Muscle layer of colon (tissue), 2 donors: ENCODE measurements around the gene SNRPF.
"Not testable (repeated sequence)": the region's sequence is repeated elsewhere in the genome, so short reads cannot be mapped to it uniquely, and the experiment has no call there.

ENCODE experiments used
- H3K27ac ChIP-seq: one replicate; pipeline ENCODE4 v1.7.0; 2013; ENCODE audit warnings: low read depth, mild to moderate bottlenecking, low read length, moderate library complexity
- H3K27me3 ChIP-seq, 2 donors: one replicate each; pipeline ENCODE4 v1.7.0; 2013; ENCODE audit warnings: low read length in 2 of 2, mild to moderate bottlenecking in 2 of 2; ENCODE audit not compliant: insufficient read depth in 2 of 2, control insufficient read depth in 1 of 2
- H3K36me3 ChIP-seq: one replicate; pipeline ENCODE4 v1.7.0; 2013; ENCODE audit warnings: mild to moderate bottlenecking, low read length; ENCODE audit not compliant: insufficient read depth
- H3K4me1 ChIP-seq: one replicate; pipeline ENCODE4 v1.7.0; 2013; ENCODE audit warnings: mild to moderate bottlenecking, low read length; ENCODE audit not compliant: insufficient read depth
- H3K4me3 ChIP-seq, 2 donors: one replicate each; pipeline ENCODE4 v1.7.0; 2013; ENCODE audit warnings: low read length in 2 of 2, low read depth in 1 of 2, mild to moderate bottlenecking in 1 of 2, moderate library complexity in 1 of 2
- H3K9ac ChIP-seq: one replicate; pipeline ENCODE4 v1.7.0; 2013; ENCODE audit warnings: low read length
- H3K9me3 ChIP-seq: one replicate; pipeline ENCODE4 v1.7.0; 2013; ENCODE audit warnings: mild to moderate bottlenecking, low read length
- donor health status: abdominal sarcoma.
- donor health status: Adenocarcinoma of cecum.

Gene SNRPF

GRCh38 chr12:95836630-95837239 is 22.0 kb upstream of the SNRPF start:
- Histone ChIP-seq H3K27me3 (no peaks in the 10 kb centered on the region), H3K36me3 (no peaks in the 10 kb centered on the region), H3K9ac (no peak overlapping the region), H3K4me3 (no peak overlapping the region), H3K9me3 (no peaks in the 10 kb centered on the region), H3K27ac (no peak overlapping the region), H3K4me1 (no peaks in the 10 kb centered on the region)

- no peaks in the 10 kb centered on the region for H3K27me3 ChIP-seq
- no peaks in the 10 kb centered on the region for H3K36me3 ChIP-seq
- no peak overlapping the region for H3K27ac ChIP-seq
- no peak overlapping the region for H3K9ac ChIP-seq
- H3K4me3 ChIP-seq = no peak overlapping the region
- no peaks in the 10 kb centered on the region for H3K4me1 ChIP-seq
- H3K9me3 ChIP-seq = no peaks in the 10 kb centered on the region
Observed at GRCh38 chr12:95837240-95838038, 21.3 kb upstream of the SNRPF start.

- H3K9ac ChIP-seq = no peak overlapping the region
- H3K36me3 ChIP-seq = no peaks in the 10 kb centered on the region
- no peak overlapping the region for H3K4me3 ChIP-seq
Observed at GRCh38 chr12:95838125-95838524, 20.6 kb upstream of the SNRPF start.

GRCh38 chr12:95842426-95842825 is 16.3 kb upstream of the SNRPF start:
- H3K27ac ChIP-seq, H3K9ac ChIP-seq, H3K9me3 ChIP-seq, H3K4me1 ChIP-seq, H3K4me3 ChIP-seq, H3K36me3 ChIP-seq, H3K27me3 ChIP-seq: not testable (repeated sequence)

More at GRCh38 chr12:95838125-95838524, 20.6 kb upstream of the SNRPF start:
- Histone ChIP-seq H3K27me3 (no peaks in the 10 kb centered on the region), H3K9me3 (no peaks in the 10 kb centered on the region), H3K27ac (no peak overlapping the region), H3K4me1 (no peaks in the 10 kb centered on the region)

DNA sequence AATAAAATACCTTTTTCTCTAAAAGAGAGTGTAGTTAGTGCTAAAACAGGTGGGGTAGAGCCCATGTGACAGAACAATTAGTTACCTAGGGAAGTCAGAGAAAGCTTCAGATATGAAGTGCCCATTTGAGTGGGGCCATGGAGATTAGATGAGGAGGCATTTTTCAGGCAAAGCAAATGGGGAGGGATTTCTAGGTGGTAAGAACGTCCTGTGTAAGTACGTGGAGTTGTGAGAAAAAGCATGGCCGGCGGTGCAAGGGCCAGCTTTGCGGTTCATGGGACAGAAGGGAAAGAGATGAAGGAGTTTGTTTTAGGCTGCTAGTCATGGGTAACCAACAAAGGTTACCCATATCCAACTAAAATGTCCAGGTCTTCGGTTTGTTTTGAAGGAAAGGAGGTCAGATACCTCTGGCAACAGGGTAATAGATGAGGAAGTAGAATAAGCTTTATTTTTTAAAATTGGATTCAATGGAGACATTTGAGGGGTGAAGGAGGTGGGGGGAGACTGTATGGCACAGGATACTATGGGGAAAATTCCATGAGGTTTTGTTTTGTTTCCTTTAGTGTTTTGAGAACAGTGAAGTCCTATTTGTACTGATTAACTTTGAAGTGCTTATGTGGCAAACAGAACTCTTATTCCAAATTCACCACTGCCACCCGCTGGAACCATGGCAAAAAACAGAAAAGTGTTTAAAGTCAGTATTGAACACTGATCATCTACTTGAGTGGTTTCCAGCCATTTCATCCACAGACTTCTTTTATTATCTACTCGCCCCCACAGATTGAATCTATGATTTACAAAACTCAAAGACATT is 10.0 kb upstream of the SNRPF start:
- Histone ChIP-seq H3K27ac (no peak overlapping the region), H3K4me1 (no peaks in the 10 kb centered on the region), H3K4me3 (no peak overlapping the region), H3K27me3 (no peaks in the 10 kb centered on the region), H3K9me3 (no peaks in the 10 kb centered on the region), H3K9ac (no peak overlapping the region), H3K36me3 (no peaks in the 10 kb centered on the region)

GRCh38 chr12:95851606-95852005 is 7.1 kb upstream of the SNRPF start:
- Histone ChIP-seq H3K4me3 (no peak overlapping the region), H3K36me3 (no peaks in the 10 kb centered on the region), H3K27ac (no peak overlapping the region), H3K4me1 (no peaks in the 10 kb centered on the region), H3K9me3 (no peaks in the 10 kb centered on the region), H3K27me3 (no peaks in the 10 kb centered on the region), H3K9ac (no peak overlapping the region)

DNA sequence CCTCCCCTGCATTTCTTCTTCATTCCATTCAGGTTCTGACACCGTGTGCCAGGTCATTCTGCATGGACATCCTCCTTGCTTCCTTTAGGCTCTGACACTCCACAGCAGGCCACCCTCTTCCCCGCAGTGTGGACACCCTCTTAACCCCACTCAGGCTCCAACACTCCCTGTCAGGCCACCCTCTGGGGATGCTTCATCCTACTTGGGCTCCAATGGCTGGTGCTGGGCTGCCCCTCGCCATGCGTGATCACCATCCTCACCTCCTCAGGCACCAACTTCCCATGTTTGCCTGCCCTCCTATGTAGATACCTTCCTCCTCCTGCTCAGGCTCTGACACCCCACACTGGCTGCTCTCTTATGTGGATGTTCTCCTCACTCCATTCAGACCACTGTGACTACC is 6.6 kb upstream of the SNRPF start:
- Histone ChIP-seq H3K4me1 (no peaks in the 10 kb centered on the region), H3K9me3 (no peaks in the 10 kb centered on the region), H3K27ac (no peak overlapping the region), H3K4me3 (no peak overlapping the region), H3K36me3 (no peaks in the 10 kb centered on the region), H3K27me3 (no peaks in the 10 kb centered on the region), H3K9ac (no peak overlapping the region)

DNA sequence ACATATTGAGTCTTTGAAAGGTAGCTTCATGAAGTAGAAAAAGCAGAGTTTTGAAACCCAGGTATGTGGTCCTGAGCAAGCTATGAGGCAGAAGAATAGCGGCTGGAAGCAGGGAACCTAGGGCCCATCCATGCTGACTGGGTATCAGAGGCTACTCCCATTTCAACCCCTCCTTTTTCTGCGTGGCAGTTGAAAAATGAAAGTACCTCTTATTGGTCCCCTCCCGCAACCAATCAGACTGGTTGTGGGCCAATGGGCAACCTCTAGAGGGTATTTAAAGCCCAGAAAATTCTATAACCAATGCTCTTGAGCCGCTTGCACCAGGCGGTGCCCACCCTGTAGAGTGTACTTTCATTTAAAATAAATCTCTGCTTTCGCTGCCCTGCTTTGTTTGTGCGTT is 1.6 kb upstream of the SNRPF start:
- H3K4me1 ChIP-seq = peaks cover 21% of the 10 kb centered on the region
- no peak overlapping the region for H3K4me3 ChIP-seq
- no peak overlapping the region for H3K27ac ChIP-seq
- H3K9ac ChIP-seq = no peak overlapping the region
- H3K27me3 ChIP-seq = no peaks in the 10 kb centered on the region
- H3K9me3 ChIP-seq = no peaks in the 10 kb centered on the region
- peaks cover 3% of the 10 kb centered on the region for H3K36me3 ChIP-seq

DNA sequence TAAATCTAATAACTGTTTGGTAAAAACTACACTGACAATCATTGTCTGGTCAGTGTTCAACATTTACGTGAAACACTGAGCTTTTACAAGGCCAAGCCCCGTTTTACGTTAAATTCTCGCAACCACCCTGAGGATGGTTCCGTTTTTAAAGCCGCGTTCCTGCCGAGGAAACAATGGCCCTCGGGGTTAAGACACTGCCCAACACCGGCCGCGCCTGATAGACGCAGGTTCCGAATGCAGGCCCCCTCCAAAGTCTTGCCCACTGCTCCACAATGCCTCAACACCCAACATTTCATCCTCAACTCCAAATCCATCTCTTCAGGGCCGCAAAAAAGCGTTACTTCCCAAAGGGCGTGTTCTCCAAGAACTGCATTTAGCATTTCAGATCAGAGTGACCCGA is 953 bp upstream of the SNRPF start:
- Histone ChIP-seq H3K9me3 (no peaks in the 10 kb centered on the region), H3K9ac (no peak overlapping the region), H3K4me3 (peak overlapping the region in 1 of 2 donors; percentile 99), H3K27me3 (no peaks in the 10 kb centered on the region), H3K27ac (no peak overlapping the region), H3K4me1 (peaks cover 21% of the 10 kb centered on the region), H3K36me3 (peaks cover 9% of the 10 kb centered on the region)

DNA sequence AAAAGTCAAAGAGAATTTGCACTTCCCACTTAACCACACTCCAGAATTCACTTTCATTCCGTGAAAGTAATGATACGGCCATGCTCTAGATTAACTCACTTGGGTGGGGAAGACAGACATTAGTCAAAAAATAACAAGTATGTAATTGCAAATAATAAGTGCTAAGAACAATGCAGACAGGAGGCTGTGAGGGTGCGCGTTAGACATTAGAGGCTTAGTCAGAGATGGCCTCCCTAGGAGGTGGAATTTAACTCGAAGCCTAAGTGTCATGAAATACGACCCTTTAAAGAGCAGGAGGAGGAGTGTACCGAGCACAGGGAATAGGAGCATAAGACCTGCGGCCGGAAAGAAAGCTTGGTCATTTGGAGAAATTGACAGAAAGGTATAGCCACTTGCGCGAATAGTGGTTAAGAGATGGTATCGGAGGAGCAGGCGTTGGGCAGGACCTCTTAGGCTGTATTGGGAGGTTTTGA is 628 bp downstream of the SNRPF start:
- Histone ChIP-seq H3K27me3 (no peaks in the 10 kb centered on the region), H3K9ac (peak overlapping the region; percentile 62), H3K4me3 (peak overlapping the region; percentile 88 to 99), H3K4me1 (peaks cover 21% of the 10 kb centered on the region), H3K27ac (peak overlapping the region; percentile 76), H3K9me3 (no peaks in the 10 kb centered on the region), H3K36me3 (peaks cover 14% of the 10 kb centered on the region)
